ENCODE data around the gene FZR1. TPM values are rescaled to one million over a fixed set of nuclear protein-coding genes. Genes with fewer than 3 reads are reported as not detected.

Gene FZR1
- total and polyA plus RNA-seq, 9 of the 15 experiments (the other 6 are each of a cell fraction or from before 2014, with no cell fraction given) = 0.18 to 48.0 (median 22.2) TPM

DNA sequence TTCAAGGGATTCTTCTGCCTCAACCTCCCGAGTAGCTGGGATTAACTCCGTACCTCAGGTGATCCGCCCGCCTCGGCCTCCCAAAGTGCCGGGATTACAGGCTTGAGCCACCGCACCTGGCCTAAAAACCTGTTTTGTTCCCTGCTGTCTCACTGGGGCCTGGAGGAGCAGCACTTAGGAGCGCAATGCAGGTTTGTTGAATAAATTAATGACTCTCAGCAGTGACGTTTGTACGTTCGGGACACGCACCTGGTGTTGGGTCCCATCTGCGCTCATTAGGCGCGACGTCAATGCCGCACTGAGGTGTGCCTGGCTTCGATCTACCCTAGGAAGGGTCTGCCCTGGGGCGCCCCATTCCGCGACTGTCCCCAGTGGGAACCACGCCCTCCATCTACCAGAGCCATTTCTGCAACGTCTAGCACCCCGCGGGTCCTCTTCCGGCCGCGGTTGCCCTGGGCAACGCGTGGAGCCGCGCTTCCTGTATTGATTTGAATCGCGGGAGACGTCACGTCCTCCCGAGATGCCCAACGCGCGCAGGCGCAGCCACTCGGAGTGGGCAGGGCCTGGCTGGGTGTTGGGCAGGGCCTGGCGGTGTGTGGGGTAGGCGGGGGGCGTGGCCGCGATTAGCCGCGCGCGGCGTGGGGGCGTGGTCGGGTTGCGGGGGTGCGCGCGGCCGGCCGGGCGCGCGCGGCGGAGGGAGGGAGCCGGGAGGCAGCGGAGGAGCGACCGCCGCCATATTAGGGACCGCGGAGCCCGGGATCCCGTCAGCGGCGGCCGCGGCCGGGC, at the start of gene FZR1 (continued):
- TF ChIP-seq FOXM1 (IDR thresholded peaks at IDR 0.05; ENCODE audit: low read depth) (peak; percentile 100), FOXM1 (CRISPR knock-in tag; IDR thresholded peaks at IDR 0.05; ENCODE audit: low read depth) (peak; percentile 100), NR2C2 (CRISPR knock-in tag; IDR thresholded peaks at IDR 0.05) (no peak), NR2C2 (tag; IDR thresholded peaks at IDR 0.05) (peak; percentile 48; the same call in 1 of the 2 replicates), ZNF23 (CRISPR knock-in tag; IDR thresholded peaks at IDR 0.05) (no peak), ZNF217 (CRISPR knock-in tag; IDR thresholded peaks at IDR 0.05) (no peak), LCOR (CRISPR knock-in tag; IDR thresholded peaks at IDR 0.05) (no peak), EZH2 (IDR thresholded peaks at IDR 0.05; ENCODE audit: borderline replicate concordance, low read depth, low read length) (no peak), MAZ (CRISPR knock-in tag; conservative IDR thresholded peaks at IDR 0.05 in 1 of 2, IDR thresholded peaks at IDR 0.05 in 1 of 2) (peak in 1 of 2 experiments; percentile 80; a peak in 1 of 4 replicates), SIN3A (IDR thresholded peaks at IDR 0.05; ENCODE audit: borderline replicate concordance in 2 of 2, control insufficient read depth in 1 of 2, low read depth in 2 of 2, low read length in 2 of 2) (peak; percentile 66 to 87; a peak in 2 of 4 replicates), CREM (IDR thresholded peaks at IDR 0.05; ENCODE audit: low read depth) (peak; percentile 98), MED1 (CRISPR knock-in tag; IDR thresholded peaks at IDR 0.05; ENCODE audit: borderline replicate concordance) (no peak), CBX3 (IDR thresholded peaks at IDR 0.05; ENCODE audit: borderline replicate concordance in 1 of 2, low read length in 2 of 2) (peak in 1 of 2 experiments; percentile 67; a peak in 1 of 3 replicates), ZFP1 (CRISPR knock-in tag; IDR thresholded peaks at IDR 0.05) (no peak), ZNF121 (CRISPR knock-in tag; conservative IDR thresholded peaks at IDR 0.05) (no peak), MXI1 (IDR thresholded peaks at IDR 0.05; ENCODE audit: low read depth, low read length) (peak; percentile 83), ZNF12 (CRISPR knock-in tag; IDR thresholded peaks at IDR 0.05) (no peak), NONO (IDR thresholded peaks at IDR 0.05; ENCODE audit: low read depth in 2 of 2, low read length in 1 of 2) (no peak; a peak in 1 of 4 replicates), POLR2A (conservative IDR thresholded peaks at IDR 0.05) (peak; percentile 80), ZNF274 (IDR thresholded peaks at IDR 0.05; ENCODE audit: borderline replicate concordance, low read depth, low read length) (no peak)
- TF ChIP-seq, protein P1, sequence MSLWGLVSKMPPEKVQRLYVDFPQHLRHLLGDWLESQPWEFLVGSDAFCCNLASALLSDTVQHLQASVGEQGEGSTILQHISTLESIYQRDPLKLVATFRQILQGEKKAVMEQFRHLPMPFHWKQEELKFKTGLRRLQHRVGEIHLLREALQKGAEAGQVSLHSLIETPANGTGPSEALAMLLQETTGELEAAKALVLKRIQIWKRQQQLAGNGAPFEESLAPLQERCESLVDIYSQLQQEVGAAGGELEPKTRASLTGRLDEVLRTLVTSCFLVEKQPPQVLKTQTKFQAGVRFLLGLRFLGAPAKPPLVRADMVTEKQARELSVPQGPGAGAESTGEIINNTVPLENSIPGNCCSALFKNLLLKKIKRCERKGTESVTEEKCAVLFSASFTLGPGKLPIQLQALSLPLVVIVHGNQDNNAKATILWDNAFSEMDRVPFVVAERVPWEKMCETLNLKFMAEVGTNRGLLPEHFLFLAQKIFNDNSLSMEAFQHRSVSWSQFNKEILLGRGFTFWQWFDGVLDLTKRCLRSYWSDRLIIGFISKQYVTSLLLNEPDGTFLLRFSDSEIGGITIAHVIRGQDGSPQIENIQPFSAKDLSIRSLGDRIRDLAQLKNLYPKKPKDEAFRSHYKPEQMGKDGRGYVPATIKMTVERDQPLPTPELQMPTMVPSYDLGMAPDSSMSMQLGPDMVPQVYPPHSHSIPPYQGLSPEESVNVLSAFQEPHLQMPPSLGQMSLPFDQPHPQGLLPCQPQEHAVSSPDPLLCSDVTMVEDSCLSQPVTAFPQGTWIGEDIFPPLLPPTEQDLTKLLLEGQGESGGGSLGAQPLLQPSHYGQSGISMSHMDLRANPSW (CRISPR knock-in tag; IDR thresholded peaks at IDR 0.05) = peak; percentile 92; the same call in 1 of the 2 replicates
- TF ChIP-seq, protein P2, sequence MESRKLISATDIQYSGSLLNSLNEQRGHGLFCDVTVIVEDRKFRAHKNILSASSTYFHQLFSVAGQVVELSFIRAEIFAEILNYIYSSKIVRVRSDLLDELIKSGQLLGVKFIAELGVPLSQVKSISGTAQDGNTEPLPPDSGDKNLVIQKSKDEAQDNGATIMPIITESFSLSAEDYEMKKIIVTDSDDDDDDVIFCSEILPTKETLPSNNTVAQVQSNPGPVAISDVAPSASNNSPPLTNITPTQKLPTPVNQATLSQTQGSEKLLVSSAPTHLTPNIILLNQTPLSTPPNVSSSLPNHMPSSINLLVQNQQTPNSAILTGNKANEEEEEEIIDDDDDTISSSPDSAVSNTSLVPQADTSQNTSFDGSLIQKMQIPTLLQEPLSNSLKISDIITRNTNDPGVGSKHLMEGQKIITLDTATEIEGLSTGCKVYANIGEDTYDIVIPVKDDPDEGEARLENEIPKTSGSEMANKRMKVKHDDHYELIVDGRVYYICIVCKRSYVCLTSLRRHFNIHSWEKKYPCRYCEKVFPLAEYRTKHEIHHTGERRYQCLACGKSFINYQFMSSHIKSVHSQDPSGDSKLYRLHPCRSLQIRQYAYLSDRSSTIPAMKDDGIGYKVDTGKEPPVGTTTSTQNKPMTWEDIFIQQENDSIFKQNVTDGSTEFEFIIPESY (CRISPR knock-in tag; IDR thresholded peaks at IDR 0.05) = 0 out of 2 replicates have a peak, but pooled peaks have one; percentile 39
- TF ChIP-seq, protein P3, sequence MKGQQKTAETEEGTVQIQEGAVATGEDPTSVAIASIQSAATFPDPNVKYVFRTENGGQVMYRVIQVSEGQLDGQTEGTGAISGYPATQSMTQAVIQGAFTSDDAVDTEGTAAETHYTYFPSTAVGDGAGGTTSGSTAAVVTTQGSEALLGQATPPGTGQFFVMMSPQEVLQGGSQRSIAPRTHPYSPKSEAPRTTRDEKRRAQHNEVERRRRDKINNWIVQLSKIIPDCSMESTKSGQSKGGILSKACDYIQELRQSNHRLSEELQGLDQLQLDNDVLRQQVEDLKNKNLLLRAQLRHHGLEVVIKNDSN (CRISPR knock-in tag; IDR thresholded peaks at IDR 0.05) = peak; percentile 6; the same call in 1 of the 2 replicates
